HepG2 (cell line): ENCODE results near the gene BRINP1. TPM values are rescaled to one million over a fixed set of nuclear protein-coding genes. Genes with fewer than 3 reads are reported as not detected.
"Not testable (repeated sequence)": the region's sequence is repeated elsewhere in the genome, so short reads cannot be mapped to it uniquely, and the experiment has no call there.

Experiments used
- ATAC-seq: fragments of 200-7000 bp; cut with Tn5 transposase; 3 replicates; pipeline ENCODE4 v1.9.1; 2020; ENCODE audit warnings: mild to moderate bottlenecking, moderate library complexity
- BruUV-seq: library from RNA; stranded (reverse); fragments of 400-500 nt; replicated peaks from 2 replicates; lab custom pipeline; 2021; lab: Mats Ljungman, UMichigan
- CTCF ChIA-PET: fragments of 300-600 bp; formaldehyde crosslinking; extraction: SDS; loops from one replicate; lab custom pipeline; 2021; ENCODE audit warnings: low total read pairs, inconsistent platforms, low intra/inter-chr PET ratio; lab: Yijun Ruan, JAX
- POLR2A ChIA-PET: fragments of 350-600 bp; sonication (Branson Sonifier 250); formaldehyde crosslinking; loops from one replicate; lab custom pipeline; 2020; ENCODE audit warnings: antibody characterized with exemption, inconsistent platforms; lab: Yijun Ruan, JAX
- DNase-seq: peaks from one replicate; pipeline ENCODE4 v3.0.0-alpha.2; 2015; ENCODE audit warnings: low spot score
- FAIRE-seq: peaks from 3 replicates; lab custom pipeline; 2011; peaks lifted over from hg19 to GRCh38; lab: Jason Lieb, UNC
- H2AFZ ChIP-seq: one replicate; pipeline ENCODE4 v1.6.1; 2011; ENCODE audit warnings: low read length, inconsistent platforms
- H3K27ac ChIP-seq: fragments of 300-600 bp; 3 replicates; pipeline ENCODE4 v1.8.0; 2011; ENCODE audit warnings: mixed run types, mild to moderate bottlenecking, mixed read lengths, low read length, inconsistent platforms; ENCODE audit not compliant: insufficient read depth; ENCODE audit errors: extremely low read length
- H3K27me3 ChIP-seq, 2 experiments: fragments of 200-600 bp in 1 of 2; 2 replicates in 1 of 2; 3 replicates in 1 of 2; pipeline versions ENCODE4 v1.6.0 to v1.8.0; 2011; ENCODE audit warnings: low read length in 2 of 2, mild to moderate bottlenecking in 2 of 2, moderate library complexity in 2 of 2, inconsistent platforms in 1 of 2; ENCODE audit not compliant: insufficient read depth in 2 of 2, control insufficient read depth in 1 of 2
- H3K36me3 ChIP-seq, 2 experiments: fragments of 200-600 bp in 1 of 2; replicated peaks in 1 of 2; 2 replicates in 1 of 2; 3 replicates in 1 of 2; pipeline versions ENCODE4 v1.5.1 to v1.8.0; 2011; ENCODE audit warnings: low read length in 2 of 2, inconsistent platforms in 1 of 2; ENCODE audit not compliant: insufficient read depth in 2 of 2, control insufficient read depth in 1 of 2
- H3K4me1 ChIP-seq: 2 replicates; pipeline ENCODE4 v1.5.1; 2012; ENCODE audit warnings: low read length, inconsistent platforms; ENCODE audit not compliant: insufficient read depth
- H3K4me2 ChIP-seq: 2 replicates; pipeline ENCODE4 v1.6.0; 2011; ENCODE audit warnings: low read depth, low read length, inconsistent platforms
- H3K4me3 ChIP-seq, 3 experiments: fragments of 200-600 bp in 1 of 3; sonication (generic), shearing (Covaris generic) in 1 of 3; replicated peaks in 1 of 3; 2 replicates each; pipeline ENCODE4 v1.5.1; 2011 to 2016; ENCODE audit warnings: low read length in 3 of 3, inconsistent platforms in 2 of 3, low read depth in 2 of 3, mild to moderate bottlenecking in 2 of 3, control low read depth in 1 of 3, mixed read lengths in 1 of 3; ENCODE audit not compliant: insufficient read depth in 1 of 3
- H3K79me2 ChIP-seq: one replicate; pipeline ENCODE4 v1.6.1; 2011; ENCODE audit warnings: low read length, inconsistent platforms; ENCODE audit not compliant: insufficient read depth
- H3K9ac ChIP-seq: 2 replicates; pipeline ENCODE4 v1.6.0; 2011; ENCODE audit warnings: mild to moderate bottlenecking, low read depth, low read length, inconsistent platforms; ENCODE audit not compliant: insufficient read depth
- H3K9me3 ChIP-seq: 2 replicates; pipeline ENCODE4 v1.5.1; 2012; ENCODE audit warnings: mild to moderate bottlenecking, low read length
- H4K20me1 ChIP-seq: 2 replicates; pipeline ENCODE4 v1.6.0; 2011; ENCODE audit warnings: inconsistent platforms, mild to moderate bottlenecking, low read length, moderate library complexity; ENCODE audit not compliant: insufficient read depth
- AHR ChIP-seq: IDR thresholded peaks from 2 replicates; pipeline ENCODE4 v1.6.1; 2018; ENCODE audit warnings: missing genetic modification reagents, missing compliant biosample characterization
- CAMTA2 ChIP-seq: sonication (generic); formaldehyde crosslinking; IDR thresholded peaks from 2 replicates; pipeline ENCODE4 v1.4.0; 2020; ENCODE audit warnings: mild to moderate bottlenecking, missing genetic modification reagents, borderline replicate concordance
- MXD1 ChIP-seq: sonication (generic); formaldehyde crosslinking; IDR thresholded peaks from 2 replicates; pipeline ENCODE4 v1.4.0; 2020; ENCODE audit warnings: mild to moderate bottlenecking, missing genetic modification reagents
- NFAT5 ChIP-seq: sonication (generic); formaldehyde crosslinking; IDR thresholded peaks from 2 replicates; pipeline ENCODE4 v1.4.0; 2020; ENCODE audit warnings: missing genetic modification reagents
- SRSF1 ChIP-seq: fragments of 200-400 bp; formaldehyde crosslinking; optimal IDR thresholded peaks from 2 replicates; pipeline ENCODE3; 2017; ENCODE audit warnings: mild to moderate bottlenecking, low read depth, low read length, moderate library complexity
- ZFX ChIP-seq: sonication (generic); formaldehyde crosslinking; IDR thresholded peaks from 2 replicates; pipeline ENCODE4 v1.4.0; 2020; ENCODE audit warnings: mild to moderate bottlenecking, low read depth, missing genetic modification reagents, moderate library complexity
- ZNF713 ChIP-seq: sonication (generic); formaldehyde crosslinking; IDR thresholded peaks from 2 replicates; pipeline ENCODE4 v1.4.0; 2020; ENCODE audit warnings: mild to moderate bottlenecking, missing genetic modification reagents
- ZNF720 ChIP-seq: sonication (generic); formaldehyde crosslinking; IDR thresholded peaks from 2 replicates; pipeline ENCODE4 v1.4.0; 2020; ENCODE audit warnings: missing genetic modification reagents
- WGBS: methylation state at CpG from one replicate; pipeline ENCODE4 v1.1.6; 2017; ENCODE audit warnings: low lambda C conversion rate; 5-methylcytosine and 5-hydroxymethylcytosine counted together
- in situ Hi-C: cut with HindIII; loops from 2 replicates; pipeline ENCODE4 v1.10.0; 2017; ENCODE audit warnings: low pct_unique_long_range_greater_than_20kb; ENCODE audit not compliant: extremely low pct_ligation_motif_present
- intact Hi-C: fragments of 100-400 bp; cut with micrococcal nuclease; formaldehyde crosslinking; loops from one replicate; pipeline ENCODE4 v1.10.0; 2022; ENCODE audit not compliant: unreplicated experiment
- polyA plus RNA-seq, 8 experiments: library from polyadenylated mRNA; depleted of rRNA in 3 of 8; stranded (reverse) in 7 of 8; unstranded in 1 of 8; fragments of >200 nt; fragmentation: Illumina TruSeq in 4 of 8; extraction: Trizol in 4 of 8; gene quantifications; 2 replicates each; pipeline versions ENCODE4 v1.2.1 to v1.2.3, GENCODE V29; 2011 to 2016; ENCODE audit warnings: low read depth in 4 of 8, missing spikeins in 1 of 8, mixed read lengths in 1 of 8; ENCODE audit not compliant: insufficient read depth in 1 of 8
- total RNA-seq, 5 experiments: library from RNA; depleted of rRNA; stranded (reverse); fragments of >200 nt; fragmentation: Illumina TruSeq; extraction: Trizol; gene quantifications; 2 replicates each; pipeline ENCODE4 v1.2.3, GENCODE V29; 2016; ENCODE audit warnings: low read depth in 1 of 5
- TF ChIP-seq, protein P1 (sequence below): sonication (generic); formaldehyde crosslinking; IDR thresholded peaks from 2 replicates; pipeline ENCODE4 v1.4.0; 2020; ENCODE audit warnings: missing genetic modification reagents, borderline replicate concordance

The BRINP1 gene
- total and polyA plus RNA-seq, 2 of the 13 experiments (the other 11 are each of a cell fraction or from before 2014, with no cell fraction given): not detected

DNA sequence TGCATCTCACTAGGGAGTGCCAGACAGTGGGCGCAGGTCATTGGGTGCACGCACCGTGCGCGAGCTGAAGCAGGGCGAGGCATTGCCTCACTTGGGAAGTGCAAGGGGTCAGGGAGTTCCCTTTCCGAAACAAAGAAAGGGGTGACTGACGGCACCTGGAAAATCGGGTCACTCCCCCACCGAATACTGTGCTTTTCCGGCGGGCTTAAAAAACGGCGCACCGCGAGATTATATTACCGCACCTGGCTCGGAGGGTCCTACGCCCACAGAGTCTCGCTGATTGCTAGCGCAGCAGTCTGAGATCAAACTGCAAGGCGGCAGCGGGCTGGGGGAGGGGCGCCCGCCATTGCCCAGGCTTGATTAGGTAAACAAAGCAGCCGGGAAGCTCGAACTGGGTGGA, 200.0 kb downstream of the BRINP1 start:
- H3K36me3 ChIP-seq, H3K4me1 ChIP-seq, H3K79me2 ChIP-seq, BruUV-seq, DNase-seq, POLR2A ChIA-PET, H3K4me3 ChIP-seq, ATAC-seq, H2AFZ ChIP-seq, H3K27ac ChIP-seq, H3K4me2 ChIP-seq, in situ Hi-C loops, H4K20me1 ChIP-seq, FAIRE-seq, H3K27me3 ChIP-seq, H3K9ac ChIP-seq, CTCF ChIA-PET: not testable (repeated sequence)
- TF ChIP-seq, protein P1, sequence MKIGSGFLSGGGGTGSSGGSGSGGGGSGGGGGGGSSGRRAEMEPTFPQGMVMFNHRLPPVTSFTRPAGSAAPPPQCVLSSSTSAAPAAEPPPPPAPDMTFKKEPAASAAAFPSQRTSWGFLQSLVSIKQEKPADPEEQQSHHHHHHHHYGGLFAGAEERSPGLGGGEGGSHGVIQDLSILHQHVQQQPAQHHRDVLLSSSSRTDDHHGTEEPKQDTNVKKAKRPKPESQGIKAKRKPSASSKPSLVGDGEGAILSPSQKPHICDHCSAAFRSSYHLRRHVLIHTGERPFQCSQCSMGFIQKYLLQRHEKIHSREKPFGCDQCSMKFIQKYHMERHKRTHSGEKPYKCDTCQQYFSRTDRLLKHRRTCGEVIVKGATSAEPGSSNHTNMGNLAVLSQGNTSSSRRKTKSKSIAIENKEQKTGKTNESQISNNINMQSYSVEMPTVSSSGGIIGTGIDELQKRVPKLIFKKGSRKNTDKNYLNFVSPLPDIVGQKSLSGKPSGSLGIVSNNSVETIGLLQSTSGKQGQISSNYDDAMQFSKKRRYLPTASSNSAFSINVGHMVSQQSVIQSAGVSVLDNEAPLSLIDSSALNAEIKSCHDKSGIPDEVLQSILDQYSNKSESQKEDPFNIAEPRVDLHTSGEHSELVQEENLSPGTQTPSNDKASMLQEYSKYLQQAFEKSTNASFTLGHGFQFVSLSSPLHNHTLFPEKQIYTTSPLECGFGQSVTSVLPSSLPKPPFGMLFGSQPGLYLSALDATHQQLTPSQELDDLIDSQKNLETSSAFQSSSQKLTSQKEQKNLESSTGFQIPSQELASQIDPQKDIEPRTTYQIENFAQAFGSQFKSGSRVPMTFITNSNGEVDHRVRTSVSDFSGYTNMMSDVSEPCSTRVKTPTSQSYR (CRISPR knock-in tag): peak; percentile 21; the same call in 1 of the 2 replicates
- WGBS: 60% methylated on average over 18 of the region's 27 CpGs
- peaks cover 21% of the 10 kb centered on the region for H3K9me3 ChIP-seq
- intact Hi-C loops: loop anchor here (5.0 kb wide), 1 partner anchor 967 kb away; no protein-coding TSS in a partner anchor

- CTCF ChIA-PET: no interaction called here
- POLR2A ChIA-PET: no interaction called here
Measured at GRCh38 chr9:119167876-119168275, 201.4 kb downstream of the BRINP1 start.

More at GRCh38 chr9:119167876-119168275, 201.4 kb downstream of the BRINP1 start:
- in situ Hi-C loops (no loop called here), intact Hi-C loops (loop anchor here (5.0 kb wide), 1 partner anchor 966 kb away; no protein-coding TSS in a partner anchor)
- FAIRE-seq: no peak
- no peak for DNase-seq
- no peaks in the 10 kb centered on the region for H3K36me3 ChIP-seq
- peaks cover 32% of the 10 kb centered on the region for H3K9me3 ChIP-seq
- no peak for ATAC-seq
- TF ChIP-seq SRSF1 (no peak), MXD1 (CRISPR knock-in tag) (no peak), ZFX (CRISPR knock-in tag) (no peak), ZNF720 (CRISPR knock-in tag) (no peak), ZNF713 (CRISPR knock-in tag) (no peak), CAMTA2 (CRISPR knock-in tag) (no peak), AHR (no peak), NFAT5 (CRISPR knock-in tag) (no peak)
- no peak overlapping the region for H3K4me2 ChIP-seq
- WGBS: 67% methylated on average over 1 of the region's 16 CpGs
- H3K27ac ChIP-seq: no peak overlapping the region
- H2AFZ ChIP-seq: no peak overlapping the region
- H4K20me1 ChIP-seq: no peaks in the 10 kb centered on the region
- no peak overlapping the region for H3K4me3 ChIP-seq
- no peaks in the 10 kb centered on the region for H3K4me1 ChIP-seq
- no peaks in the 10 kb centered on the region for H3K79me2 ChIP-seq
- no TSS peak for BruUV-seq
- no peak overlapping the region for H3K9ac ChIP-seq
- H3K27me3 ChIP-seq: no peaks in the 10 kb centered on the region
